ENCODE measurements around the gene GRM7.

- no peak for TF ChIP-seq ZNF311 (tag by site-specific recombination; IDR thresholded peaks at IDR 0.05; ENCODE audit: borderline replicate concordance)
- TF ChIP-seq CTCF (tag by site-specific recombination; IDR thresholded peaks at IDR 0.05), result no peak
- TF ChIP-seq ZNF121 (tag by site-specific recombination; IDR thresholded peaks at IDR 0.05), result no peak
- TF ChIP-seq ZFP41 (tag by site-specific recombination; IDR thresholded peaks at IDR 0.05; ENCODE audit: borderline replicate concordance), result no peak
Observed at GRCh38 chr3:7421065-7421464, 560.1 kb downstream of the GRM7 start.
